ENCODE results near the gene AP3D1. TPM values are rescaled to one million over a fixed set of nuclear protein-coding genes. Genes with fewer than 3 reads are reported as not detected.
"Not testable (repeated sequence)": the region's sequence is repeated elsewhere in the genome, so short reads cannot be mapped to it uniquely, and the experiment has no call there.

The AP3D1 gene
- total RNA-seq, 1 donor from 2014 or later = 98.8 TPM

DNA sequence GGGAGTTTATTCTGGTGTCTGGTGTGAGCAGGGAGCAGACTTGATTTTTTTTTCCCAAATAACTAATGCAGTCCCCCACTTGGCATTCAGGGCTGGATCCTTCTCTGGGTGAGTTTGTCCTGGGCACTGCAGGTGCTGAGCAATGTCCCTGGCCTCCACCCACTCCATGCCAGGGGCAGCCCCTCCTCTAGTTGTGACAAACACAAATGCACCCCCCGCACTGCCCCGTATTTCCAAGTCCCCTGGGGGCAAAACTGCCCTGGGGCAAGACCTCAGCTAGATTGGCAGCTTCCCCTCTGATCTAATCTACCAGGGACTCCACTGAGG, 61.7 kb downstream of the AP3D1 start:
- peaks cover 7 to 22% of the 10 kb centered on the region in 2 donors for H3K4me1 ChIP-seq
- no peaks in the 10 kb centered on the region for H3K9me3 ChIP-seq
- H3K4me3 ChIP-seq = peak overlapping the region in 1 of 2 donors; percentile 3
- peaks cover 0 to 4% of the 10 kb centered on the region in 2 donors for H3K36me3 ChIP-seq
- TF ChIP-seq, protein P1, sequence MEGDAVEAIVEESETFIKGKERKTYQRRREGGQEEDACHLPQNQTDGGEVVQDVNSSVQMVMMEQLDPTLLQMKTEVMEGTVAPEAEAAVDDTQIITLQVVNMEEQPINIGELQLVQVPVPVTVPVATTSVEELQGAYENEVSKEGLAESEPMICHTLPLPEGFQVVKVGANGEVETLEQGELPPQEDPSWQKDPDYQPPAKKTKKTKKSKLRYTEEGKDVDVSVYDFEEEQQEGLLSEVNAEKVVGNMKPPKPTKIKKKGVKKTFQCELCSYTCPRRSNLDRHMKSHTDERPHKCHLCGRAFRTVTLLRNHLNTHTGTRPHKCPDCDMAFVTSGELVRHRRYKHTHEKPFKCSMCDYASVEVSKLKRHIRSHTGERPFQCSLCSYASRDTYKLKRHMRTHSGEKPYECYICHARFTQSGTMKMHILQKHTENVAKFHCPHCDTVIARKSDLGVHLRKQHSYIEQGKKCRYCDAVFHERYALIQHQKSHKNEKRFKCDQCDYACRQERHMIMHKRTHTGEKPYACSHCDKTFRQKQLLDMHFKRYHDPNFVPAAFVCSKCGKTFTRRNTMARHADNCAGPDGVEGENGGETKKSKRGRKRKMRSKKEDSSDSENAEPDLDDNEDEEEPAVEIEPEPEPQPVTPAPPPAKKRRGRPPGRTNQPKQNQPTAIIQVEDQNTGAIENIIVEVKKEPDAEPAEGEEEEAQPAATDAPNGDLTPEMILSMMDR (IDR thresholded peaks at IDR 0.05) = no peak
- intact Hi-C loops (cut with DNase I) = no loop called here
- H3K27me3 ChIP-seq = no peaks in the 10 kb centered on the region
- H3K27ac ChIP-seq = peak overlapping the region; percentile 48 to 67
- no peak for DNase-seq (ENCODE audit: low spot score in 2 of 2)

DNA sequence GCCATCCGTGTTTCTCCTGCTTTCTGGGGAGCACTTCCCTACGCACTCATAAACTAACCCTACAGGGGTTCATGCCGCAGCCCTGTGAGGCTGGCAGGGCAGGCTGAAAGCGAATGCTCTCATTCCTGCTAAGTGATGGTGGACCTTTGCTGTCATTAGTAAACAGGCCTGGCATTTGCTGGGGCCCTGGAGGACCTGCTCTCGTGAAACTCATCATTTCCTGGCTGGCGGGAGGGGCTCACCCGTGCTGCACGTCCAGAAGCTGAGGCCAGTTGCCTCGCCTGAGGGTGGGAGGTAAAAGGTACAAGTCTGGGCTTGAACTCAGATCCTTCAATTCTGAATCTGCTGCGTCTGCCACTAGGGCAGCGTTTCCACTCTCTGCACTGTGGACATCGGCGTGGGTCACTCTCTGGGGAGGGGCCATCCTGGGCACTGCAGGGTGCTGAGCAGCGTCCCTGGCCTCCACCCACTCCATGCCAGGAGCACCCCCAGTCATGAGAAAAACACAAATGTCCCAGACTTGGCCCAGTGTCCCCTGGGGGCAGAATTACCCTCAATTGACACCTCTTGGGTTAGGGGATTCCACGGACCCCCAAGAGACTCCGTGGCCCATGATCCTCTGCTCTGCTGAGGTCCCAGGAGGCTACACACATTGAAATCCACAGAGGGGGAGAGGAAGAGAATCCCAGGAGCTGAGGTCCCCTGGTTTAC, 62.2 kb downstream of the AP3D1 start:
- Histone ChIP-seq H3K27ac (peak overlapping the region; percentile 48 to 67), H3K4me1 (peaks cover 7 to 22% of the 10 kb centered on the region in 2 donors), H3K27me3 (no peaks in the 10 kb centered on the region), H3K4me3 (no peak overlapping the region), H3K36me3 (peaks cover 4% of the 10 kb centered on the region in 2 donors), H3K9me3 (no peaks in the 10 kb centered on the region)
- intact Hi-C loops (cut with DNase I) = no loop called here
- TF ChIP-seq, protein P1 (IDR thresholded peaks at IDR 0.05) = no peak
- no peak for DNase-seq (ENCODE audit: low spot score in 2 of 2)

DNA sequence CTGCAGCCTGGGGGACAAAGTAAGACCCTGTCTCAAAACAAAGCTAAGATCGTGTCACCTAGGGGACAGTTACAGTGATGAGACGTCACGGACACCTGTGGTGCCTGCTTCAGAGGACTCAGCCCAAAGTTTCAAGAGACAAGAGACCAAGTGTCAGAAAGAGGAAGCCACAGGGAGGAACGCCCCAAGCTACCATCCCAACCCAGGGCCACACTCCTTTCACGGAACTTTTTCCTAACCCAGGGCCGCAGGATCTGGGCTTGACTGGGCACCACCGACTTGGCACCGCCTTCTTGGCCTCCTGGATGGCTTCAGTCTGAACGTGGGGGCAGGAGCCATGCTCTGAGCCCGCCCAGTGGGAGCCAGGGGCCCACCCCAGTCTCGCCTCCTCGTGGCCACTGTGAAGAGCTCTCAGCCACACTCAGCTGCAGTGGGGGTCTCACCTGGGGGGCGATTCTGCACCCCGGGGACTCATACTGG, 63.7 kb downstream of the AP3D1 start:
- TF ChIP-seq, protein P1 (IDR thresholded peaks at IDR 0.05) = no peak
- H3K4me1 ChIP-seq = peaks cover 7 to 22% of the 10 kb centered on the region in 2 donors

DNA sequence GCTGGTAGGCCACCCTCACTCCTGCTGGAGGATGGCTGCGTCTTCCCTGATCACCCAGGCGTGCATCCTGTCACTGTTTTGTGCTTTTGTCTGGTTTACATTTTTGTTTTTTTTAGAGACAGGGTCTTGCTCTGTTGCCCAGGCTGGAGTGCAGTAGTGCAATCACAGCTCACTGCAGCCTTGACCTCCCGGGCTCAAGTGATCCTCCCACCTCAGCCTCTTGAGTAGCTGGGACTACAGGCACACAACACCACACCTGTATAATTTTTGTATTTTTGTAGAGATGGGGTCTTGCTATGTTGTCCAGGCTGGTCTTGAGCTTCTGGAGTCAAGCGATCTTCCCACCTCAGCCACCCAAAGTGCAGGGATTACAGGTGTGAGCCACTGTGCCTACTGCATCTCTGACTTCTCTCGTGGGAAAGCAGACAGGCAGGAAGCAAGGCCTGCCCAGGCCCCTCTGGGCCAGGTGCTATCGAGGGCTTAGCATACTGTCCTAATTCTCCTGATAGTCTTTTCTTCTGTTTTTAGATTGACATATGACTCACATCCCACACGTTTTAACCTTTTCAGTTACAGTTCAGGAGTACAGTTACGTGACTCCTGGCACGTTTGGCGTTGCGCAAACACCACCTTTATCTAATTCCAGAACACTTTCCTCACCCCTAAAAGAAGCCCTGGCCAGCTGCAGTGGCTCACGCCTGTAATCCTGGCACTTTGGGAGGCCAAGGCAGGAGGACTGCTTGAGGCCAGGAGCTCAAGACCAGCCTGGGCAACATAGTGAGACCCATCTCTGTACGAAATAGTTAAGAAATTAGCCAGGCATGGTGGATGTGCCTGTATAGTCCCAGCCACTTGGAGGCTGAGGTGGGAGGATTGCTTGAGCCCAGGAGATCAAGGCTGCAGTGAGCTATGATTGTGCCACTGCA, 64.4 kb downstream of the AP3D1 start:
- H3K4me3 ChIP-seq; intact Hi-C loops (cut with DNase I); H3K27ac ChIP-seq; DNase-seq (ENCODE audit: low spot score in 2 of 2); H3K27me3 ChIP-seq; H3K9me3 ChIP-seq: not testable (repeated sequence)
- peaks cover 4 to 22% of the 10 kb centered on the region in 2 donors for H3K4me1 ChIP-seq
- peaks cover 15 to 17% of the 10 kb centered on the region in 2 donors for H3K36me3 ChIP-seq

More for the DNA sequence above, 63.7 kb downstream of the AP3D1 start:
- Histone ChIP-seq H3K36me3 (peaks cover 15 to 17% of the 10 kb centered on the region in 2 donors), H3K27ac (no peak overlapping the region), H3K9me3 (no peaks in the 10 kb centered on the region), H3K4me3 (no peak overlapping the region), H3K27me3 (no peaks in the 10 kb centered on the region)
- intact Hi-C loops (cut with DNase I) = no loop called here
- no peak for DNase-seq (ENCODE audit: low spot score in 2 of 2)

DNA sequence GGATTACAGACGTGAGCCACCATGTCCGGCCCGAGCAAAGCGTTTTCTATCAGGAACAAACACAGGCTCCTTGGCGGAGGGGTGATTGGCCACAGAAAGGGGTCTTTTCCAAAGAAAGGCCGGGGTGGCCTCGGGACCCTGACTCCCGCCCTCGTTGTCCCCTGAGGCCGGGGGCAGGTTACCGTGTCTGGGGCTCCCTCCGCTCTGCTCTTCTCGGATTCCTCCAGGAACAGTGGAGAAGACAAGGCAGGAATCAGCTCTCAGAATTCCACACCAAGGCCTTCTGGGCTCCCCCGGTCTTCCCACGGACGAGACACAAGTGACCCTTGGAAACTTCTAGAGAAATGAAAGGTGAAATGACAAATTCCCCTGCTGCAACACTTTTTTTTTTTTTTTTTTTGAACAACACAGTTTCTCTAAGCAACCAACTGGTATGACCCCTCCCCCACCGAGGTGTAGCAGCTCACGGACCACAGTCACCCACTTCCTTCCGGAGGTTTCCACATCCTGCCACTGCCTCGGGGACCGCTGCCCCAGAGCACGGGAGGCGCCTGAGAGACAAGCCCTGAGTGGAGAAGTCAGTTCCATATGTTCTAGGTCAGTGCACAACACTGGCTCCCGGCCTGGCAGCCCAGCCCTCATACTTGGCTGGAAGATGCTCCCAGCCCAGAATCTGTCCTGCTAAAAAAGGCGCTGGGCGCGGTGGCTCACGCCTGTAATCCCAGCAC, 66.2 kb downstream of the AP3D1 start:
- no peaks in the 10 kb centered on the region for H3K27me3 ChIP-seq
- intact Hi-C loops (cut with DNase I) = no loop called here
- peaks cover 19 to 26% of the 10 kb centered on the region in 2 donors for H3K36me3 ChIP-seq
- DNase-seq (ENCODE audit: low spot score in 2 of 2) = peak; percentile 56 to 87
- peaks cover 0 to 5% of the 10 kb centered on the region in 2 donors for H3K4me1 ChIP-seq
- peak overlapping the region; percentile 27 to 36 for H3K27ac ChIP-seq
- H3K9me3 ChIP-seq = no peaks in the 10 kb centered on the region
- H3K4me3 ChIP-seq = no peak overlapping the region
- TF ChIP-seq, protein P1 (IDR thresholded peaks at IDR 0.05) = no peak

Measured in ascending aorta (tissue), 2 donors.